NB4 (cell line): Measurements from ENCODE around the gene POM121L2.

Experiments used
- MAX ChIP-seq: IDR thresholded peaks from 2 replicates; pipeline ENCODE4 v1.6.1; 2011; ENCODE audit warnings: low read depth, low read length
- POLR2A ChIP-seq: IDR thresholded peaks from 2 replicates; pipeline ENCODE4 v1.6.1; 2011; ENCODE audit warnings: mild to moderate bottlenecking; ENCODE audit not compliant: insufficient read length; ENCODE audit errors: extremely low read depth
- TF ChIP-seq, protein P1 (sequence below): IDR thresholded peaks from one replicate; pipeline ENCODE4 v1.5.1; 2012; ENCODE audit warnings: low read depth, low read length

- TF ChIP-seq, protein P1, sequence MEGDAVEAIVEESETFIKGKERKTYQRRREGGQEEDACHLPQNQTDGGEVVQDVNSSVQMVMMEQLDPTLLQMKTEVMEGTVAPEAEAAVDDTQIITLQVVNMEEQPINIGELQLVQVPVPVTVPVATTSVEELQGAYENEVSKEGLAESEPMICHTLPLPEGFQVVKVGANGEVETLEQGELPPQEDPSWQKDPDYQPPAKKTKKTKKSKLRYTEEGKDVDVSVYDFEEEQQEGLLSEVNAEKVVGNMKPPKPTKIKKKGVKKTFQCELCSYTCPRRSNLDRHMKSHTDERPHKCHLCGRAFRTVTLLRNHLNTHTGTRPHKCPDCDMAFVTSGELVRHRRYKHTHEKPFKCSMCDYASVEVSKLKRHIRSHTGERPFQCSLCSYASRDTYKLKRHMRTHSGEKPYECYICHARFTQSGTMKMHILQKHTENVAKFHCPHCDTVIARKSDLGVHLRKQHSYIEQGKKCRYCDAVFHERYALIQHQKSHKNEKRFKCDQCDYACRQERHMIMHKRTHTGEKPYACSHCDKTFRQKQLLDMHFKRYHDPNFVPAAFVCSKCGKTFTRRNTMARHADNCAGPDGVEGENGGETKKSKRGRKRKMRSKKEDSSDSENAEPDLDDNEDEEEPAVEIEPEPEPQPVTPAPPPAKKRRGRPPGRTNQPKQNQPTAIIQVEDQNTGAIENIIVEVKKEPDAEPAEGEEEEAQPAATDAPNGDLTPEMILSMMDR, result no peak
- TF ChIP-seq MAX, result no peak
- no peak for TF ChIP-seq POLR2A
Measured at GRCh38 chr6:27303613-27304272, 8.3 kb downstream of the POM121L2 start.
